Effector memory CD4-positive, alpha-beta T cell (primary cell): ENCODE data around the gene NEDD4L.

Experiments
- DNase-seq, 3 donors: peaks; one replicate each; pipeline ENCODE4 v3.0.0-alpha.2; 2020
- H3K27ac ChIP-seq: 2 replicates; pipeline ENCODE4 v1.7.0; 2013; ENCODE audit warnings: mild to moderate bottlenecking, low read length, moderate library complexity; ENCODE audit not compliant: insufficient read depth, poor library complexity, severe bottlenecking
- H3K27me3 ChIP-seq: replicated peaks from 2 replicates; pipeline ENCODE4 v1.7.0; 2013; ENCODE audit warnings: mild to moderate bottlenecking, low read length; ENCODE audit not compliant: insufficient read depth, control insufficient read depth, poor library complexity, severe bottlenecking
- H3K36me3 ChIP-seq: 2 replicates; pipeline ENCODE4 v1.7.0; 2013; ENCODE audit warnings: mild to moderate bottlenecking, low read length, moderate library complexity; ENCODE audit not compliant: control insufficient read depth, insufficient read depth
- H3K4me1 ChIP-seq: 2 replicates; pipeline ENCODE4 v1.7.0; 2013; ENCODE audit warnings: low read length, mild to moderate bottlenecking; ENCODE audit not compliant: control insufficient read depth, insufficient read depth, poor library complexity, severe bottlenecking
- H3K4me3 ChIP-seq: 2 replicates; pipeline ENCODE4 v1.7.0; 2013; ENCODE audit warnings: low read length, low read depth, mild to moderate bottlenecking; ENCODE audit not compliant: insufficient read depth, poor library complexity, severe bottlenecking
- H3K9me3 ChIP-seq: 2 replicates; pipeline ENCODE4 v1.7.0; 2013; ENCODE audit warnings: mild to moderate bottlenecking, low read length, moderate library complexity; ENCODE audit not compliant: control insufficient read depth

The NEDD4L gene

DNA sequence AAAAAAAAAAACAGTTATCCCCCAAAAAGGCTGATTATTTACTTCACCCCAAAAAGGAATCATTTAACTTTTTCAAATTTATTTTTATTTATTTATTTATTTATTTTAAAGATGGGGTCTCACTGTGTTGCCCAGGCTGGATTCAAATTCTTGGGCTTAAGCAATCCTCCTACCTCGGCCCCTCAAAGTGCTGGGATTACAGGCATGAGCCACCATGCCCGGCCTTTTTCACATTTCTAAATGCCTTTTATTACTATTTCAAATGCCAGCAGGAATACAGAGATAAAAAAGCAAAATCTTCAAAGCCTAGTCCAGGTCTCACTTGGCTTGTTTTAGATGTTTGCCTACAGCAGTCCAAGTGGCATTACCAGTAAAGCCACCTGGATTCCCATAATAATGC, 345.7 kb downstream of the NEDD4L start:
- Histone ChIP-seq H3K4me1 (no peaks in the 10 kb centered on the region), H3K27me3 (no peaks in the 10 kb centered on the region), H3K4me3 (no peak overlapping the region), H3K9me3 (no peaks in the 10 kb centered on the region), H3K36me3 (no peaks in the 10 kb centered on the region), H3K27ac (no peak overlapping the region)
- no peak for DNase-seq

DNA sequence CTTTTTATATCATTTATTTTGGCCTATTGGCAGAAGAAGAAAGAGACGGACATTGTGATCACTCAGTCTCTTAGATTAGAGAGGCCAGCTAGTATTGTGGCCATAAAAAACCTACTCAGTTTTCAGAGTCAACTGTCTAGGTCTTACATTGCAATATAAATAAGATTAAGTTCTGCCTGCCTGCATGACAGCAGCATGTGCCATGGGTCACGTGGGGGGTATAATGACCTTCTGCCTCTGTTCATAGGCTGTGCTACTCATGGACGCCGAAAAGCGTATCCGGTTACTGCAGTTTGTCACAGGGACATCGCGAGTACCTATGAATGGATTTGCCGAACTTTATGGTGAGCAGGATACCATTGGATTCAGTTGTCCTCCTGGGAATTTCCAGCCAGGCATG, 346.4 kb downstream of the NEDD4L start:
- DNase-seq = no peak
- no peaks in the 10 kb centered on the region for H3K27me3 ChIP-seq
- no peaks in the 10 kb centered on the region for H3K9me3 ChIP-seq
- H3K4me1 ChIP-seq = no peaks in the 10 kb centered on the region
- no peak overlapping the region for H3K4me3 ChIP-seq
- no peak overlapping the region for H3K27ac ChIP-seq
- H3K36me3 ChIP-seq = no peaks in the 10 kb centered on the region

GRCh38 chr18:58391231-58391825, 347.3 kb downstream of the NEDD4L start:
- DNase-seq = no peak
- Histone ChIP-seq H3K4me3 (no peak overlapping the region), H3K4me1 (no peaks in the 10 kb centered on the region), H3K27ac (no peak overlapping the region), H3K27me3 (no peaks in the 10 kb centered on the region), H3K36me3 (no peaks in the 10 kb centered on the region), H3K9me3 (no peaks in the 10 kb centered on the region)

DNA sequence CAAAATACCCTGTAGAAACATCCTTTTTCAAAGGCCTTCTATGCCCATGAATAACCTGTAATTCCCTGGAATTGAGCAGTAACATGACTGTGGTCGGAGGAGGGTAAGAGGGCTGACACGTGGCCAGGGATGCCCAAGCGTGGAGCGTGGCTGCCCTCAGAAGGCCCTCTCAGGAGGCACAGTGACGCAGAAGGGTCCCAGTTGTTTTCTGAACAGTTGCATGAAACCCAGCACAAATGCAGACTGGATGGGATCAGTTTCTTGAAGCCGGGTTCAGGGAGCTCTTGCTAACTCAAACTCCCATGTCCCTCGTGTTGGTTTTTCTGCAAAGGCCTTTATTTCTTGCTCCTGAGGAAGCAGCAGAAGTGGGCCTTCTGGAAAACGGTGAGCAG, 347.9 kb downstream of the NEDD4L start:
- no peak overlapping the region for H3K4me3 ChIP-seq
- DNase-seq = no peak
- no peaks in the 10 kb centered on the region for H3K27me3 ChIP-seq
- no peaks in the 10 kb centered on the region for H3K4me1 ChIP-seq
- H3K27ac ChIP-seq = no peak overlapping the region
- no peaks in the 10 kb centered on the region for H3K9me3 ChIP-seq
- no peaks in the 10 kb centered on the region for H3K36me3 ChIP-seq

DNA sequence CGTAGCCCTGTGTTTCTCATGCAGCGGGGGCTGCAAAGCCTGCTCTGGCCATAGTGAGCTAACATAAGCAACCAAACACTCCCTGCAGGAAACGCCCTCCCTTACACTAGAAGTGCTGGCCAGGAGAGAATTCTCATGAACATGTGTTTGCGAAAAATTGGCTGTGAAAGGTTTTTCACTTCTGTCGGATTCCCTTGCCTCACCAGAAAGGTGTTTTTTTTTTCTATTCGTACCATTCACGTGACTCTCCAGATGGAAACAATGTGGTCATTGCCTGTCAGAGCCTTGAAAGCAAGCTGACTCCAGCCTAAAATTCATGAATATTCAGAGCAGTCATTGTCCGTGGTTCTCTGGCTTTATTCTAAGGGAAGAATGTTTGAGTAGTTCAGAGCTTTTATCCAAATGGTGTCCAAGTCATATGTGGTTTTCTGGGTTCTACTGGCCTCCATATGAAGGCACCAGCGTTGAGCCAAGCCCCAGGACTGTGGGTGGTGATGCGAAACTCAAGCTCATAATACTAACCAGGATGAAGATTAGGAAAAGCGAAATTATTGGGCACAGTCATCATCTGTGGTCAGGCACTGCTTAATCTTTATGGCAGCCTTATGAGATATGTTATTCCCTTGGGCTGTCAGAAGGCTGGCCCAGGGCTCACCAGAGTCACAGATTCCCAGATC, 348.4 kb downstream of the NEDD4L start:
- no peak overlapping the region for H3K4me3 ChIP-seq
- H3K36me3 ChIP-seq = no peaks in the 10 kb centered on the region
- H3K9me3 ChIP-seq = no peaks in the 10 kb centered on the region
- H3K27ac ChIP-seq = no peak overlapping the region
- no peak for DNase-seq
- H3K4me1 ChIP-seq = no peaks in the 10 kb centered on the region
- no peaks in the 10 kb centered on the region for H3K27me3 ChIP-seq

DNA sequence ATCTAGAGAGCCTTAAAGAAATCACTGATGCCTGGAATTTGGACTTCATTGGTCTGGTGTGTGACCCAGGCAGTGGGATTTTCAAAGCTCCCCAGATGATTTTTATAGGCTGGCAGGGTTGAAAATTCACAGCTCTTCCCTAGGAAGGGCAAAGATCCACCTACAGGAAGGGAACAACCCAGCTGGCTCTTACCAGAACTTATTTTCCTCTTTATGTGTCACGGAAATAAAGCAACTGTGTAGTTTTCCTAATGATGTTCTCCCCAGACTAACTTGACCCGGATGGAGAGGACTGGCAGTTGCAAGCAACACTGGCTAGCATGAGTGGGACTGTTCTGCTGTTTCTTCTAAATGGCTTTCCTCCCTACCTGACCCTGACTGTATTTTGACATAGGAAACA, 349.3 kb downstream of the NEDD4L start:
- no peaks in the 10 kb centered on the region for H3K36me3 ChIP-seq
- H3K27me3 ChIP-seq = no peaks in the 10 kb centered on the region
- H3K9me3 ChIP-seq = no peaks in the 10 kb centered on the region
- no peak overlapping the region for H3K27ac ChIP-seq
- DNase-seq = no peak
- no peak overlapping the region for H3K4me3 ChIP-seq
- H3K4me1 ChIP-seq = no peaks in the 10 kb centered on the region

DNA sequence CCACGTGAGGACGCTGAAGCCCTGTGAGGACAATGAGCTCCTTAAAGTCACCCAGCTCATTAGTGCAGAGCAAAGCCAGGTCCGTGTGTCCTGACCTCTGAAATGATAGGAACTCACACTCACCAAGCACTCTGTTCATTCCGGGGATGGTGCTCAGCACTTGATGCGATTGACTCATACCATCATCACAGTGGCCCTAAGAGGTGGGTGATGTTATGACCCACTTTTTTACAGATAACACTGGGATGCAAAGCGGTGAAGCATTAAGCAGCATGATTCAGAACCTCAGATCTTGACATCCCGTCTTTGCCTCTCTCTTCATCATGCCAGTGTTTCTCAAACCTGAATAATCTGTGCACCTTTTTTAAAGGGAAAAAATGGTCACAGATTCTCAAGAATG, 350.0 kb downstream of the NEDD4L start:
- H3K4me1 ChIP-seq = no peaks in the 10 kb centered on the region
- no peak overlapping the region for H3K4me3 ChIP-seq
- H3K27ac ChIP-seq = no peak overlapping the region
- no peaks in the 10 kb centered on the region for H3K27me3 ChIP-seq
- no peaks in the 10 kb centered on the region for H3K9me3 ChIP-seq
- DNase-seq = no peak
- H3K36me3 ChIP-seq = no peaks in the 10 kb centered on the region

- no peak for DNase-seq
- Histone ChIP-seq H3K9me3 (no peaks in the 10 kb centered on the region), H3K27ac (no peak overlapping the region), H3K4me3 (no peak overlapping the region), H3K27me3 (no peaks in the 10 kb centered on the region), H3K4me1 (no peaks in the 10 kb centered on the region), H3K36me3 (no peaks in the 10 kb centered on the region)
Measured at GRCh38 chr18:58394602-58395425, 350.8 kb downstream of the NEDD4L start.

GRCh38 chr18:58396144-58396543, 352.1 kb downstream of the NEDD4L start:
- no peaks in the 10 kb centered on the region for H3K27me3 ChIP-seq
- no peak for DNase-seq
- H3K27ac ChIP-seq = no peak overlapping the region
- no peak overlapping the region for H3K4me3 ChIP-seq
- no peaks in the 10 kb centered on the region for H3K4me1 ChIP-seq
- H3K36me3 ChIP-seq = no peaks in the 10 kb centered on the region
- no peaks in the 10 kb centered on the region for H3K9me3 ChIP-seq

- H3K9me3 ChIP-seq = no peaks in the 10 kb centered on the region
- H3K4me3 ChIP-seq = no peak overlapping the region
- DNase-seq = no peak
- no peaks in the 10 kb centered on the region for H3K4me1 ChIP-seq
- no peaks in the 10 kb centered on the region for H3K27me3 ChIP-seq
- H3K36me3 ChIP-seq = no peaks in the 10 kb centered on the region
- H3K27ac ChIP-seq = no peak overlapping the region
Measured at GRCh38 chr18:58396966-58397365, 352.9 kb downstream of the NEDD4L start.
